DND-41 (cell line): ENCODE measurements around the gene RUFY3.

Experiments
- ATAC-seq: fragments of 200-7000 bp; cut with Tn5 transposase; 3 replicates; pipeline ENCODE4 v1.9.1; 2021; ENCODE audit warnings: low read depth; ENCODE audit not compliant: insufficient read depth
- DNase-seq: peaks from one replicate; pipeline ENCODE4 v3.0.0-alpha.2; 2020
- H2AFZ ChIP-seq: 2 replicates; pipeline ENCODE4 v1.6.0; 2012; ENCODE audit warnings: low read depth, low read length
- H3K27ac ChIP-seq: 2 replicates; pipeline ENCODE4 v1.5.1; 2012; ENCODE audit warnings: low read length, inconsistent platforms
- H3K27me3 ChIP-seq: fragments of 200-600 bp; sonication (generic); 2 replicates; pipeline ENCODE4 v1.6.0; 2012; ENCODE audit warnings: low read length, mild to moderate bottlenecking, inconsistent platforms; ENCODE audit not compliant: insufficient read depth, poor library complexity
- H3K36me3 ChIP-seq: 2 replicates; pipeline ENCODE4 v1.5.1; 2012; ENCODE audit warnings: low read length, inconsistent platforms; ENCODE audit not compliant: insufficient read depth
- H3K4me1 ChIP-seq: 2 replicates; pipeline ENCODE4 v1.5.1; 2012; ENCODE audit warnings: mild to moderate bottlenecking, low read length; ENCODE audit not compliant: insufficient read depth
- H3K4me2 ChIP-seq: 2 replicates; pipeline ENCODE4 v1.6.0; 2012; ENCODE audit warnings: mild to moderate bottlenecking, moderate library complexity, low read length, inconsistent platforms; ENCODE audit not compliant: insufficient read depth
- H3K4me3 ChIP-seq, 2 experiments: fragments of 200-600 bp in 1 of 2; shearing (Covaris generic) in 1 of 2; 2 replicates each; pipeline ENCODE4 v1.5.1; 2012 to 2016; ENCODE audit warnings: inconsistent platforms in 2 of 2, low read length in 2 of 2, mild to moderate bottlenecking in 2 of 2, low read depth in 1 of 2, moderate library complexity in 1 of 2
- H3K79me2 ChIP-seq: 2 replicates; pipeline ENCODE4 v1.6.0; 2012; ENCODE audit warnings: low read length, inconsistent platforms; ENCODE audit not compliant: insufficient read depth
- H3K9ac ChIP-seq: 2 replicates; pipeline ENCODE4 v1.6.0; 2012; ENCODE audit warnings: low read depth, mild to moderate bottlenecking, inconsistent platforms, low read length, moderate library complexity
- H3K9me3 ChIP-seq: 2 replicates; pipeline ENCODE4 v1.5.1; 2012; ENCODE audit warnings: low read length, moderate library complexity, mild to moderate bottlenecking, inconsistent platforms; ENCODE audit not compliant: insufficient read depth, severe bottlenecking
- H4K20me1 ChIP-seq: 2 replicates; pipeline ENCODE4 v1.6.0; 2012; ENCODE audit warnings: low read length; ENCODE audit not compliant: insufficient read depth
- CTCF ChIP-seq: IDR thresholded peaks from 2 replicates; pipeline ENCODE4 v1.5.1; 2012; ENCODE audit warnings: borderline replicate concordance, low read length, moderate library complexity, mild to moderate bottlenecking; ENCODE audit not compliant: poor library complexity, severe bottlenecking; ENCODE audit errors: extremely low read depth
- EZH2 ChIP-seq: IDR thresholded peaks from 3 replicates; pipeline ENCODE4 v1.6.1; 2012; ENCODE audit warnings: borderline replicate concordance, low read depth, mild to moderate bottlenecking, moderate library complexity, low read length, inconsistent platforms; ENCODE audit not compliant: severe bottlenecking

RUFY3 gene

GRCh38 chr4:70778888-70779422 is 57.2 kb downstream of the RUFY3 start:
- H3K4me3 ChIP-seq = no peak overlapping the region
- DNase-seq = no peak
- no peak for TF ChIP-seq EZH2
- TF ChIP-seq CTCF = no peak
- H3K27ac ChIP-seq = no peak overlapping the region
- H3K79me2 ChIP-seq = no peaks in the 10 kb centered on the region
- H3K9ac ChIP-seq = no peak overlapping the region
- H4K20me1 ChIP-seq = no peaks in the 10 kb centered on the region
- no peaks in the 10 kb centered on the region for H3K27me3 ChIP-seq
- no peaks in the 10 kb centered on the region for H3K9me3 ChIP-seq
- H2AFZ ChIP-seq = no peak overlapping the region
- H3K4me2 ChIP-seq = no peak overlapping the region
- no peak for ATAC-seq
- H3K4me1 ChIP-seq = no peaks in the 10 kb centered on the region
- peaks cover 88% of the 10 kb centered on the region for H3K36me3 ChIP-seq

GRCh38 chr4:70783096-70783495 is 61.3 kb downstream of the RUFY3 start:
- Histone ChIP-seq H3K9me3 (no peaks in the 10 kb centered on the region), H3K4me2 (no peak overlapping the region), H3K27me3 (no peaks in the 10 kb centered on the region), H4K20me1 (no peaks in the 10 kb centered on the region), H2AFZ (no peak overlapping the region), H3K36me3 (peaks cover 89% of the 10 kb centered on the region), H3K79me2 (no peaks in the 10 kb centered on the region; the same call in 1 of the 2 replicates), H3K27ac (no peak overlapping the region), H3K4me1 (no peaks in the 10 kb centered on the region), H3K4me3 (no peak overlapping the region), H3K9ac (no peak overlapping the region)
- ATAC-seq (no peak), DNase-seq (no peak)
- TF ChIP-seq CTCF (no peak), EZH2 (no peak)

GRCh38 chr4:70787496-70787895 is 65.7 kb downstream of the RUFY3 start:
- Histone ChIP-seq H3K27ac (no peak overlapping the region), H3K9ac (no peak overlapping the region), H3K4me1 (no peaks in the 10 kb centered on the region), H3K4me2 (no peak overlapping the region), H2AFZ (no peak overlapping the region), H3K36me3 (peaks cover 94% of the 10 kb centered on the region), H3K4me3 (no peak overlapping the region), H3K9me3 (no peaks in the 10 kb centered on the region), H4K20me1 (no peaks in the 10 kb centered on the region), H3K79me2 (no peaks in the 10 kb centered on the region; the same call in 1 of the 2 replicates), H3K27me3 (no peaks in the 10 kb centered on the region)
- DNase-seq (no peak), ATAC-seq (no peak)
- TF ChIP-seq CTCF = no peak
- no peak for TF ChIP-seq EZH2
